Lower leg skin (tissue), 3 donors: ENCODE measurements around the gene PRELID1.

Experiments
- POLR2A ChIP-seq, 2 donors: fragments of 450-650 bp; IDR thresholded peaks; one replicate each; pipeline ENCODE4 v1.6.1; 2016 to 2017; ENCODE audit warnings: antibody characterized with exemption in 2 of 2, mild to moderate bottlenecking in 1 of 2, moderate library complexity in 1 of 2
- TF ChIP-seq, protein P1 (sequence below), 3 donors: fragments of 450-650 bp; IDR thresholded peaks; one replicate each; pipeline ENCODE4 v1.5.1; 2016; ENCODE audit warnings: antibody characterized with exemption in 3 of 3, mild to moderate bottlenecking in 3 of 3, moderate library complexity in 2 of 3

DNA sequence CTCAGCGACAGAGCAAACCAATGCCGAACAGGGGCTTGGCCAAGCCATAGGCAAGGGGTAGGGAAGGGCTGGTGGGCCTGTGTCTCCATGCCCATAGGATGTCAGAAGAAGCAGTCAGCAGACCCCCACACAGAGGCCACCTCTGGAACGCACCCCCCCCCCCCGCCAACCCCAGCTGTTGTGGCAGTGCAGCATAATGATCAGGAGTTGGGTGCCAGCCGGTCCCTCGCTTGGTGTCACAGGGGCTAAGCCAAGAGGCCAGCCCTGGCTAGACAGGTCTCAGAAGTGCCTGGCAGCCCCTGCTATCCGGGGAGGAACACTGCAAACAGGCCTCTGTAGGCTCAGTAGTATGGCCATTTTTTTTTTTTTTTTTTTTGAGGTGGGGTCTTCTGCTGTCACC is 11.8 kb downstream of the PRELID1 start:
- TF ChIP-seq, protein P1, sequence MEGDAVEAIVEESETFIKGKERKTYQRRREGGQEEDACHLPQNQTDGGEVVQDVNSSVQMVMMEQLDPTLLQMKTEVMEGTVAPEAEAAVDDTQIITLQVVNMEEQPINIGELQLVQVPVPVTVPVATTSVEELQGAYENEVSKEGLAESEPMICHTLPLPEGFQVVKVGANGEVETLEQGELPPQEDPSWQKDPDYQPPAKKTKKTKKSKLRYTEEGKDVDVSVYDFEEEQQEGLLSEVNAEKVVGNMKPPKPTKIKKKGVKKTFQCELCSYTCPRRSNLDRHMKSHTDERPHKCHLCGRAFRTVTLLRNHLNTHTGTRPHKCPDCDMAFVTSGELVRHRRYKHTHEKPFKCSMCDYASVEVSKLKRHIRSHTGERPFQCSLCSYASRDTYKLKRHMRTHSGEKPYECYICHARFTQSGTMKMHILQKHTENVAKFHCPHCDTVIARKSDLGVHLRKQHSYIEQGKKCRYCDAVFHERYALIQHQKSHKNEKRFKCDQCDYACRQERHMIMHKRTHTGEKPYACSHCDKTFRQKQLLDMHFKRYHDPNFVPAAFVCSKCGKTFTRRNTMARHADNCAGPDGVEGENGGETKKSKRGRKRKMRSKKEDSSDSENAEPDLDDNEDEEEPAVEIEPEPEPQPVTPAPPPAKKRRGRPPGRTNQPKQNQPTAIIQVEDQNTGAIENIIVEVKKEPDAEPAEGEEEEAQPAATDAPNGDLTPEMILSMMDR (IDR thresholded peaks at IDR 0.05): no peak
- no peak for TF ChIP-seq POLR2A (IDR thresholded peaks at IDR 0.05)
